AG09309 (cell line): ENCODE data around the gene TIMM17B.

Experiments
- DNase-seq: peaks from one replicate; pipeline ENCODE4 v3.0.0-alpha.2; 2010; ENCODE audit warnings: low read depth
- H3K4me3 ChIP-seq: 2 replicates; pipeline ENCODE4 v1.5.1; 2011; ENCODE audit warnings: mild to moderate bottlenecking, low read depth, low read length, moderate library complexity; ENCODE audit not compliant: control insufficient read depth
- TF ChIP-seq, protein P1 (sequence below): IDR thresholded peaks from 2 replicates; pipeline ENCODE4 v1.5.1; 2011; ENCODE audit warnings: mild to moderate bottlenecking, low read depth, low read length, inconsistent platforms; ENCODE audit not compliant: insufficient read depth, control insufficient read depth; ENCODE audit errors: missing control alignments

TIMM17B gene

DNA sequence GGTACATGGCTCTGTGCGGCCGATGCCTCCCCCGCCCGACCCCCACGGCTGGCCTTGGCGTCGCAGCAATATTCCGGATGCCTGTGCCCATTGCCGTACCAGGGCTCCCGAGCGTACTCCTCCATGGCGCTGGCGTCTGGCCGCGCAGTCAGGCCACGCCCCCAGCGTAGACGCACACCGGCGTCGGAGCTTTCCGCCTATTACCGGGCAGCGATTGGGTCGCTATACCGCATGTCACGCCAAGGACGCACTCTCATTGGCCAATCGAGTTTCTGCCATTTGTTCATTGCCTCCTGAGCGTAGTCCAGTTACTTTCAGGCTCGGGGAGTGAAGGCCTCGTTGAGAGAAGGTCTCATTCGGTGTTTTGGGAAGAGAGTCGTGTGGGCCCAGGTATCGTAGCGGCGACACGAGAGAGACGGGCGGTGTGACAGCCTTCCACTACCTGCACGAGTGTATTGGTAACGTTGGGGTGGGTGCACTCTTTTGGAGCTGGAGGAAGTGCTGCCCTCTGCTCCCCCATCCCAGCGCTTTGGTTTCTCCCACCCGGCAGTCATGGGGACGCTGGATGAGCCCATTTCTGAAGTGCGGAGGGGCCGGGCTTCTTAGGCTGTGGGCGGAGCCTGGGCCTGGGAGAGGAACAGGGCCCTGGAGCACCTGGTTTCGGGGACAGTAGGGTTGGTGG is at the start of gene TIMM17B, which contains the start of gene PQBP1:
TIMM17B (minus strand) TSS at position 144 of the 682 bp plus-strand sequence; CDS start at position 125, 19 bp downstream.
PQBP1 (plus strand) TSS at position 306 of the 682 bp plus-strand sequence. CDS start 580 bp downstream, outside the sequence.
- H3K4me3 ChIP-seq: peak within 1 kb of the TSS; percentile 89
- TF ChIP-seq, protein P1, sequence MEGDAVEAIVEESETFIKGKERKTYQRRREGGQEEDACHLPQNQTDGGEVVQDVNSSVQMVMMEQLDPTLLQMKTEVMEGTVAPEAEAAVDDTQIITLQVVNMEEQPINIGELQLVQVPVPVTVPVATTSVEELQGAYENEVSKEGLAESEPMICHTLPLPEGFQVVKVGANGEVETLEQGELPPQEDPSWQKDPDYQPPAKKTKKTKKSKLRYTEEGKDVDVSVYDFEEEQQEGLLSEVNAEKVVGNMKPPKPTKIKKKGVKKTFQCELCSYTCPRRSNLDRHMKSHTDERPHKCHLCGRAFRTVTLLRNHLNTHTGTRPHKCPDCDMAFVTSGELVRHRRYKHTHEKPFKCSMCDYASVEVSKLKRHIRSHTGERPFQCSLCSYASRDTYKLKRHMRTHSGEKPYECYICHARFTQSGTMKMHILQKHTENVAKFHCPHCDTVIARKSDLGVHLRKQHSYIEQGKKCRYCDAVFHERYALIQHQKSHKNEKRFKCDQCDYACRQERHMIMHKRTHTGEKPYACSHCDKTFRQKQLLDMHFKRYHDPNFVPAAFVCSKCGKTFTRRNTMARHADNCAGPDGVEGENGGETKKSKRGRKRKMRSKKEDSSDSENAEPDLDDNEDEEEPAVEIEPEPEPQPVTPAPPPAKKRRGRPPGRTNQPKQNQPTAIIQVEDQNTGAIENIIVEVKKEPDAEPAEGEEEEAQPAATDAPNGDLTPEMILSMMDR: no peak
- DNase-seq: peak; percentile 91

DNA sequence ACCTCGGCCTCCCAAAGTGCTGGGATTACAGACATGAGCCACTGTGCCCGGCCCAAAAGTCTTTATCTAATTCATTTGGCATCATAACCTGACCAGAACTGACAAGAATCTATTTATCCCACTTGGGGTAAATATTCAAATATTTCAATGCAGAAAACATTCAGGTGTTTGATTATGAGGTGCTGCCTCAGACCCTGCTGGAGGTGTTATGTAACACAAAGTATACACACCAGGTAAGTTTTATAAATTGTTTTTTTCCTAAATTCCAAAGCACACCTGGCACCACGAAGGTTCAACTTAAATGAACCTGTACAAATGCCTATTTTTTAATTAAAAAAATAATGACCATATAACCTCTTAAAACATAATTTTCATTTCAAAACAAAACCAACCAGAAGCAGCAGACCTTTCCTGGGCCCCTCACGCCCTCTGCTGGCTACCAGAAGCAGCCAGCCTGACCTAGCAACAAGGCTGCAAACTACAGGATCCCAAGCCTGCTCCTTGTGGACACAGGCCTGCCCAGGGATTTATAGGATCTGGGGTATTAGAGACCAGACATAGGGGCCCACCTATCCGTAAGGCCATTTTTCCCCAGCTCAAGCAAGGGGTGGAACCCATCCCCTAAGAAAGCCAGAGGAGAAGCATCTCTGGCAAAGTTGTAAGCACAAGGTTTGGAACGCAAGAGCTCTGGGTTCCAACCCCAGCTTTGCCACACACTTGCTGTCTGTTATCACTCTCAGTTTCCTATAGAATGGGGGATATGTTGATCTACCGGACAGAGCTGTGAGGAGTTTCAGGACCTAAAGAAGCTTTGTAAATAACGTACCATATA is 48.2 kb upstream of the TIMM17B start:
- DNase-seq: no peak
- H3K4me3 ChIP-seq: no peak overlapping the region
- TF ChIP-seq, protein P1: peak; percentile 94

DNA sequence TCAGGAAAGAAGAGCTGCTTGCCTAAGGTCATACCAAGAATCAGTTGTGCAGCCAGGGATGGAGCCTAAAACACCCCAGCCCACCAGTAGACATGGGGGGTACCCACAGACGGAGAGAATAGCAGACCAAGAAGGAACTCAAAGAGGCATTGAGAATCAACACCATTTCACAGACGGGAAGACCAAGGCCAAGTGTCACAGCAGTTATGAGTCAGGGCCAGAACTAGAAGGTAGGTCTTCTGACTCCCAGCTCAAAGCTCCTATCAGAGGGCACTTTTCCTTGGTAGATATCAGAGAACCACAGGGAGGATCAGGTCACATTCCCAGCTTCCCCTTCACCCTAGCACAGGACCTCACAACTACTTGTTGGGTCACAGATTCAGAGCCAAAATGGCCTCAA is 45.3 kb upstream of the TIMM17B start:
- TF ChIP-seq, protein P1: no peak
- no peak for DNase-seq
- H3K4me3 ChIP-seq: no peak overlapping the region

DNA sequence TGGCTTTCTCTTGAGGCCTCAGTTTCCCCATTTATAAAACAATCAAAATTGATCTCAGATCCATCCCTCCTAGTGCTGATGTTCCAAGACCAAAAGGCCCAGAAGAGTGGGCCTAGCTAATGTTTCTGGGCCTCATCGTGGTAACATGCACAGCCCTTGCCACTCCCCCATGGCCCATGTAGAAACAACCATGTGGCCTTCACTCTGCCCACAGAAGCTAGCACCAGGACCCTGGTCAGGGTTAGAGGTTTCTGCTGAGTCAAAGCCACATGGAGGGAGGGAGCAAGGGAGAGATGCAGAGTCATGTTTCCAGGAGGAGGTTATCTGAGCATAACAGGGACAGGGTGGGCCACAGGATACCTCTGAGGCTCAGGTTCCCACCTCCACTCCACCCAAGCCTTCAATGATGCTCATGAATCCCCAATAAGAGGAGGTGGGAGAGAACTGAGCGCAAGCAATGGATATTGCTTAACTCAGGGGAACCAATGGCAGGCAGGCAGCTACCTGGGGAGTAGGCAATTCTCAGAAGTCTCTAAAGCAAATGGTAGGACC is 42.9 kb upstream of the TIMM17B start:
- no peak overlapping the region for H3K4me3 ChIP-seq
- DNase-seq: no peak
- TF ChIP-seq, protein P1: no peak

DNA sequence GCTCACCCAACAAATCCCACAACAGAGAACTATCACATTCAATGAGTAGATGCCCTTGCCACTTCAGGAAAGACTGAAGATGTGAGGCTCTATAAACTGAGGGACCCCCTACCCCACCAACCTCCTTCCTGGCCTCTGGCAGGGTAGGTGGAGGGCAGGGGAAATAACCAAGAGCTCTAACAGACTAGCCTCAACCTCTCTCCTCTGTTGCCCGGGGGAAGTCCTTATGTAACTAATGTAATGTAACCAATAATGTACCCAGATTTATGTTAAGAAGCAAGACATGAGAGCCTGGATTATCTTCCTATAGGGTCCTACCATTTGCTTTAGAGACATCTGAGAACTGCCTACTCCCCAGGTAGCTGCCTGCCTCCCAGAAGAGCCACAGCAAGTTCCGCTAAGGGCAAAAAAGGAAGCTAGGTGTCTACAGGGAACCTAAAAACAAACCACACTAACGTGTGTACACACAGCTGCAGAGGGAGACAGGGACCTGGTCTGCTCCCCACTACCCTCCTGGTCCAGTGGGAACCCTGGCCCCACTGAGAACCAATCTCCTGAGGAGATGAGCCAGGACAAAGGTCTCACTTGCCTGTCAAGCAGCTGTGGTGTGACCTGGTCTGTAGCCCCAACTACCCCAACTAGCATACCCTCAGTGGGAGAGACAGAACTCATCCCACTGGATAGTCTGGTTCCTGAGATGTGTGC is 42.1 kb upstream of the TIMM17B start:
- TF ChIP-seq, protein P1: no peak
- no peak overlapping the region for H3K4me3 ChIP-seq
- no peak for DNase-seq
